ENCODE measurements around the gene AOC3.
"Not testable (repeated sequence)": the region's sequence is repeated elsewhere in the genome, so short reads cannot be mapped to it uniquely, and the experiment has no call there.

The AOC3 gene

GRCh38 chr17:42849451-42850181 lies 1.4 kb upstream of the AOC3 start:
- FAIRE-seq = no peak
- no peak for TF ChIP-seq CTCF (IDR thresholded peaks at IDR 0.05; ENCODE audit: insufficient read depth, missing control alignments)

GRCh38 chr17:42851371-42852240 lies 607 bp downstream of the AOC3 start:
- DNase-seq (ENCODE audit: insufficient read length, low spot score); FAIRE-seq: not testable (repeated sequence)

More at GRCh38 chr17:42849451-42850181, 1.4 kb upstream of the AOC3 start:
- DNase-seq (ENCODE audit: insufficient read length, low spot score) = no peak

GRCh38 chr17:42852351-42852750 lies 1.4 kb downstream of the AOC3 start:
- no peak for DNase-seq (ENCODE audit: insufficient read length, low spot score)
- FAIRE-seq = no peak
- no peak for TF ChIP-seq CTCF (IDR thresholded peaks at IDR 0.05; ENCODE audit: insufficient read depth, missing control alignments)

GRCh38 chr17:42853004-42853403 lies 2.0 kb downstream of the AOC3 start:
- FAIRE-seq = no peak
- TF ChIP-seq CTCF (IDR thresholded peaks at IDR 0.05; ENCODE audit: insufficient read depth, missing control alignments) = no peak
- no peak for DNase-seq (ENCODE audit: insufficient read length, low spot score)

- FAIRE-seq (no peak), DNase-seq (ENCODE audit: insufficient read length, low spot score) (no peak)
- TF ChIP-seq CTCF (IDR thresholded peaks at IDR 0.05; ENCODE audit: insufficient read depth, missing control alignments) = no peak
Observed at GRCh38 chr17:42853597-42853967, 2.6 kb downstream of the AOC3 start.

- DNase-seq (ENCODE audit: insufficient read length, low spot score) (no peak), FAIRE-seq (no peak)
- no peak for TF ChIP-seq CTCF (IDR thresholded peaks at IDR 0.05; ENCODE audit: insufficient read depth, missing control alignments)
Observed at GRCh38 chr17:42853968-42854790, 3.2 kb downstream of the AOC3 start.

- no peak for FAIRE-seq
- no peak for TF ChIP-seq CTCF (IDR thresholded peaks at IDR 0.05; ENCODE audit: insufficient read depth, missing control alignments)
- no peak for DNase-seq (ENCODE audit: insufficient read length, low spot score)
Observed at GRCh38 chr17:42855048-42855596, 4.1 kb downstream of the AOC3 start.

GRCh38 chr17:42856093-42856492 lies 5.1 kb downstream of the AOC3 start:
- not testable (repeated sequence) for FAIRE-seq; DNase-seq (ENCODE audit: insufficient read length, low spot score)

- not testable (repeated sequence) for FAIRE-seq; DNase-seq (ENCODE audit: insufficient read length, low spot score)
Observed at GRCh38 chr17:42856516-42856915, 5.5 kb downstream of the AOC3 start.
